ENCODE data around the gene RAB23. TPM values are rescaled to one million over a fixed set of nuclear protein-coding genes. Genes with fewer than 3 reads are reported as not detected.

RAB23 gene
- total and polyA plus RNA-seq, 2 donors (not counting 3 experiments of a cell fraction or from before 2014, with no cell fraction given) = 3.4 to 9.4 TPM

DNA sequence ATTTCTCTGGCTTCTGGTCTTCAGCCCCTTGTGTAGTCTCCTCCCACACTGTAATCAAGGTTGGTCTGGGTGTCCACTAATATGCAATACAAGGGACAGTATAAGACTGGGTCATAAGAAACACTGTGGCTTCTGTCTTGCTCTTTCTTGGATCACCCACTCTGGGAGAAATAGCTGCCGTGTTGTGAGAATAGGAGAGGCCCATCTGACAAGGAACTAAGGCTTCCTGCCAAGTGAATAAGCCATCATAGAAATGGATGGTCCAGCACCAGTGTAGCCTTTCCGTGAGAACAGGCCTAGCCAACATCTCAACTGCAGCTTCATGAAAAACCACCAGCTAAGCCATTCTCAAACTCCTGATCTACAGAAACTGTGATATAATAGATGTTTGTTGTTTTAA is 26.6 kb downstream of the RAB23 start:
- no peak for TF ChIP-seq MYC (IDR thresholded peaks at IDR 0.05; ENCODE audit: low read depth, low read length)
- no peak for TF ChIP-seq JUN (IDR thresholded peaks at IDR 0.05; ENCODE audit: borderline replicate concordance, insufficient read depth, insufficient read length, low read depth)
- TF ChIP-seq, protein P1, sequence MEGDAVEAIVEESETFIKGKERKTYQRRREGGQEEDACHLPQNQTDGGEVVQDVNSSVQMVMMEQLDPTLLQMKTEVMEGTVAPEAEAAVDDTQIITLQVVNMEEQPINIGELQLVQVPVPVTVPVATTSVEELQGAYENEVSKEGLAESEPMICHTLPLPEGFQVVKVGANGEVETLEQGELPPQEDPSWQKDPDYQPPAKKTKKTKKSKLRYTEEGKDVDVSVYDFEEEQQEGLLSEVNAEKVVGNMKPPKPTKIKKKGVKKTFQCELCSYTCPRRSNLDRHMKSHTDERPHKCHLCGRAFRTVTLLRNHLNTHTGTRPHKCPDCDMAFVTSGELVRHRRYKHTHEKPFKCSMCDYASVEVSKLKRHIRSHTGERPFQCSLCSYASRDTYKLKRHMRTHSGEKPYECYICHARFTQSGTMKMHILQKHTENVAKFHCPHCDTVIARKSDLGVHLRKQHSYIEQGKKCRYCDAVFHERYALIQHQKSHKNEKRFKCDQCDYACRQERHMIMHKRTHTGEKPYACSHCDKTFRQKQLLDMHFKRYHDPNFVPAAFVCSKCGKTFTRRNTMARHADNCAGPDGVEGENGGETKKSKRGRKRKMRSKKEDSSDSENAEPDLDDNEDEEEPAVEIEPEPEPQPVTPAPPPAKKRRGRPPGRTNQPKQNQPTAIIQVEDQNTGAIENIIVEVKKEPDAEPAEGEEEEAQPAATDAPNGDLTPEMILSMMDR (IDR thresholded peaks at IDR 0.05; ENCODE audit: extremely low read depth in 1 of 2, insufficient read depth in 1 of 2, low read depth in 1 of 2, low read length in 2 of 2) = no peak
- no peak for TF ChIP-seq FOS (IDR thresholded peaks at IDR 0.05; ENCODE audit: borderline replicate concordance, insufficient read depth, low read length)
- TF ChIP-seq POLR2A (IDR thresholded peaks at IDR 0.05; ENCODE audit: low read depth, low read length) = no peak
- no peak for TF ChIP-seq EZH2 (IDR thresholded peaks at IDR 0.05; ENCODE audit: borderline replicate concordance, low read depth, low read length, severe bottlenecking)
- TF ChIP-seq POLR2AphosphoS5 (IDR thresholded peaks at IDR 0.05; ENCODE audit: insufficient read depth, low read depth, low read length) = no peak
- TF ChIP-seq GATA2 (IDR thresholded peaks at IDR 0.05; ENCODE audit: insufficient read depth, insufficient read length, low read depth, low read length) = no peak
- TF ChIP-seq, protein P2, sequence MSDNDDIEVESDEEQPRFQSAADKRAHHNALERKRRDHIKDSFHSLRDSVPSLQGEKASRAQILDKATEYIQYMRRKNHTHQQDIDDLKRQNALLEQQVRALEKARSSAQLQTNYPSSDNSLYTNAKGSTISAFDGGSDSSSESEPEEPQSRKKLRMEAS (IDR thresholded peaks at IDR 0.05; ENCODE audit: insufficient read depth, insufficient read length) = no peak
- ChIA-PET POLR2A (no interaction called here), CTCF (no interaction called here)
- Histone ChIP-seq H3K27ac (ENCODE audit: insufficient read depth, low read depth, low read length) (no peak overlapping the region), H3K36me3 (ENCODE audit: control insufficient read depth in 2 of 2, extremely low read depth in 1 of 2, insufficient read depth in 2 of 2, low read length in 2 of 2) (peaks cover 0 to 10% of the 10 kb centered on the region in 2 experiments), H2AFZ (ENCODE audit: low read depth, low read length) (no peak overlapping the region), H3K79me2 (ENCODE audit: control insufficient read depth, insufficient read depth, low read length) (peaks cover 2% of the 10 kb centered on the region), H3K9me1 (replicated peaks; ENCODE audit: control insufficient read depth, extremely low read depth, insufficient read depth, low read length) (no peaks in the 10 kb centered on the region), H3K4me2 (ENCODE audit: insufficient read depth, low read length) (no peak overlapping the region), H3K4me3 (replicated peaks in 1 of 3; ENCODE audit: insufficient read depth in 1 of 3, low read depth in 1 of 3, low read length in 3 of 3) (no peak overlapping the region), H3K27me3 (ENCODE audit: control insufficient read depth in 2 of 2, insufficient read depth in 2 of 2, low read length in 2 of 2) (no peaks in the 10 kb centered on the region), H3K4me1 (ENCODE audit: control insufficient read depth, extremely low read depth, insufficient read depth, low read length) (no peaks in the 10 kb centered on the region), H3K9ac (replicated peaks; ENCODE audit: extremely low read depth, insufficient read depth, low read length) (no peak overlapping the region), H4K20me1 (replicated peaks; ENCODE audit: control insufficient read depth, extremely low read depth, insufficient read depth, low read length) (peaks cover 3% of the 10 kb centered on the region), H3K9me3 (replicated peaks; ENCODE audit: control insufficient read depth, insufficient read depth, low read length) (no peaks in the 10 kb centered on the region)
- intact Hi-C loops (cut with micrococcal nuclease) (no loop called here), dilution Hi-C loops (cut with MboI; ENCODE audit: extremely low pct_ligation_motif_present, low sequenced_read_pairs) (no loop called here)
- no peak for DNase-seq (ENCODE audit: low read depth, low spot score)
- no peak for FAIRE-seq
- BruUV-seq (replicated peaks) = no TSS peak
